Caki2 (cell line): Measurements from ENCODE around the gene CCDC91. TPM values are rescaled to one million over a fixed set of nuclear protein-coding genes. Genes with fewer than 3 reads are reported as not detected.

Experiments
- DNase-seq: peaks from one replicate; pipeline ENCODE4 v3.0.0-alpha.2; 2015; ENCODE audit warnings: low read depth
- in situ Hi-C: cut with HindIII; loops from 2 replicates; pipeline ENCODE4 v1.10.0; 2016; ENCODE audit warnings: low sequenced_read_pairs, low pct_unique_long_range_greater_than_20kb, mixed read lengths
- total RNA-seq: library from RNA; depleted of rRNA; stranded (reverse); fragments of >200 nt; shearing (Covaris generic); gene quantifications from 2 replicates; pipeline ENCODE4 v1.2.3, GENCODE V29; 2014; ENCODE audit warnings: low replicate concordance; rRNA removed

The CCDC91 gene
- total RNA-seq, 1 experiment from 2014 or later, result 8.1 TPM

DNA sequence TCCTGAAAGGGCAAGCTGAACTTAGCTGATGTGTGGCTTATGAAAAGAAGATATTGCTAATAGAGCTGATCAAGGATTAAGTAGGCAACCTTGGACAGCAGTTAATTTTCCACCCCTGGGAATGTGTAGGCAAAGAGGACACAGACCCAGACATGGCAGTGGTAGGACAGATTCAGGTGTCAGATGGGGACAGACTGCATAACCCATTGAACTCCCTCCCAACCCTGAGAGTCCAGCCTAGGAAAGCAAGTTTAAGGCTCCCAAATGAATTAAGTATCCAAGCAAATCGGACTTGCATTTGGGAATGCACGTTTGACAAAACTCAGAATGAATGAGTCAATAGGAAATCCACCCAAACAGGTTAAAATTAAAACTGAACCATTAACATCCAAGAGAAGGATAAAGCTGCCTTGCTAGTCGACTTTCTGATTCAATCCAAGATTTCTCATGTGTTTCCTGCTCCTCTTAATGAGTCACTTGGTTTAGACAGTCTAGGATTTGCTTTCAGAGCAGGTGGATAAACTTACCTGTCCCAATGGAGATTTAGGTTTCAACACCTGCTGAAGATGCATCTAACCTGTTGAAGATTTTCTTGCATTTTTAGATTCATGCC, 385.4 kb downstream of the CCDC91 start:
- in situ Hi-C loops, result no loop called here
- DNase-seq, result no peak

- no peak for DNase-seq
- in situ Hi-C loops, result no loop called here
These were observed 388.1 kb downstream of the CCDC91 start for GRCh38 chr12:28578361-28578760.

GRCh38 chr12:28578833-28579252, 388.6 kb downstream of the CCDC91 start:
- in situ Hi-C loops, result no loop called here
- DNase-seq, result no peak

DNA sequence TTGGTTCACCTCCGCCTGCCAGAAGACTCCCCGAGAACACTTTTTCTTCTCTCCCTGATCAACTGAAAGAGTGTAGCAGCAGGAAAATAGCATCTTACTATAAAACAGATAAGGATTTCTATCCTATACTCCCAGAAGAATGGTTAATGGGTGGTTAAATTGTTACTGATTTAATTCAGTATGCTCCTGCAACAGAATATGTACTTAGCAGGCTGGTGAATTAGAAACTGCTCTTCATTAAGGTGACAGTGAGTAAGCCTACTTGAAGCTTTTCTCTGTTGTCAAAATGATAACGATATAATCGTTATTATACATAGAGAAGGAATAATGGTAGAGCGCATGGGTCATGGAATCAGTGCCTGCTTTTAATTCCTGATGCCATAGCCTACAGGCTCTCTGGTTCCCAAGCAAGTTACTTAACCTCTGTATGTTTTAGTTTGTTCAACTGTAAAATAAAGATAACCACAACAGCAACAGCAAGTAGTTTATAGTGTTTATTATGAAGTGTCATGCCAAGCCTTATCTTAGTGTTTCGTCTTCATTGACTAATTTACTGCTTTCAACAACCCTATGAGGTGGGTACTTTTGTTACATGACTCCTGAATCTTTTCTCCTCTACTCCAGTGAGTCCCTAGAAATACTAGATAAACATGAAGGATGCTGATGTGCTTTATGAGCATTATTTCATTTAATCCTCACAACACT, 392.6 kb downstream of the CCDC91 start:
- DNase-seq, result no peak
- in situ Hi-C loops, result no loop called here

- no peak for DNase-seq
- in situ Hi-C loops, result no loop called here
These were observed 393.5 kb downstream of the CCDC91 start for GRCh38 chr12:28583701-28584261.

- DNase-seq, result no peak
- in situ Hi-C loops, result no loop called here
These were observed 394.9 kb downstream of the CCDC91 start for GRCh38 chr12:28585146-28585545.

DNA sequence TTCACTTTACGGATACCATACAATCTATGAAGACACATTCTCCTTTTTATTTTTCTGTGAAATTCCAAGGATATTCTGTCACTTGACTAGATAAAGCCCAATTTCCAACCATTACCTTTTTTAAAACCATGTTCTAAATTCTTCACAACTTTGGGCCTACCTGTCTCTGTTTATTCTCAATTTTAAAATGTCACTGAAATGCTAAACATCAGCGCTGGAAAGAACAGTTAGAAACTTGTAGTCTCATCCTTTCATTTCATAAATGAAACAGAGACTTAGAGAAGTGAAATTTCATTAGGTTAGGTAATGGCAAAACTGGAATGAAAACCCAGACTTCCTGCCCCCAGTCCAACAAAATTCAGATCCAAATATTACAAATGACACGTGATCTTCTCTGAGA, 396.2 kb downstream of the CCDC91 start:
- in situ Hi-C loops, result no loop called here
- no peak for DNase-seq

- in situ Hi-C loops, result no loop called here
- DNase-seq, result no peak
These were observed 401.6 kb downstream of the CCDC91 start for GRCh38 chr12:28591831-28592230.

Other genes starting within 250 kb of the CCDC91 start
- gene PTHLH, start 217.7 kb upstream of the CCDC91 start, total RNA-seq, result 3.9 and 8.3 TPM in 2 replicates